IPS-NIHi7 (cell line): ENCODE results near the gene SLC35G3.
"Not testable (repeated sequence)": the region's sequence is repeated elsewhere in the genome, so short reads cannot be mapped to it uniquely, and the experiment has no call there.

Experiments
- DNase-seq: peaks from one replicate; pipeline ENCODE4 v3.0.0; 2012; ENCODE audit warnings: mixed read lengths; ENCODE audit errors: extremely low spot score

The SLC35G3 gene

DNA sequence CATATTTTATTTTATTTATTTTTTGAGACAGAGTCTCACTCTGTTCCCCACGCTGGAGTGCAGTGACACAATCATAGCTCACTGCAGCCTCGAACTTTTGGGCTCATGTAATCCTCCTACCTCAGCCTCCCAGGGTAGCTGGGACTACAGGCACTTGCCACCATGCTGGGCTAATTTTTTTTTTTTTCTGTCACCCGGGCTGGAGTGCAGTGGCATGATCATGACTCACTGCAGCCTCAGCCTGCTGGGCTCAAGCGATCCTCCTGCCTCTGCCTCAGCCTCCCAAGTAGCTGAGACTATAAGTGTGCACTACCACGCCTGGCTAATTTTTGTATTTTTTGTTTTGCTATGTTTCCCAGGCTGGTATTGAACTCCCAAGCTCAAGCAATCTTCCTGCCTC is 29.5 kb downstream of the SLC35G3 start:
- DNase-seq, result no peak

DNA sequence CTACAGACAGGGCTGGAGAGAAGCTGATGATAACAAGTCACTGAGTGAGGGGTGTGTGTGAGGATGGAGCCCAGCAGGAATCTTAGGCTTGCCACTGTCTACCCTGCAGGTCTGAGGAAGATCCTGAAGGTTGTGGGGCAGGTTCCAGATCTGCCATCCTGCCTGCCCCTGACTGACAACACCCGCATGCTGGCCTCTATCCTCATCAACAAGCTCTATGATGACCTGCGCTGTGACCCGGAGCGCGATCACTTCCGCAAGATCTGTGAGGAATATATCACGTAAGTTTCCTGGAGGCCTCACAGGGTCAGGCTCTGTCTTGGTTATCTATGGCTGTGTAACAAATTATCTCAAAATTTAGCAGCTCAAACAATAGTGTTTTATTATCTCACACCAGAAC is 30.3 kb downstream of the SLC35G3 start:
- DNase-seq, result no peak

DNA sequence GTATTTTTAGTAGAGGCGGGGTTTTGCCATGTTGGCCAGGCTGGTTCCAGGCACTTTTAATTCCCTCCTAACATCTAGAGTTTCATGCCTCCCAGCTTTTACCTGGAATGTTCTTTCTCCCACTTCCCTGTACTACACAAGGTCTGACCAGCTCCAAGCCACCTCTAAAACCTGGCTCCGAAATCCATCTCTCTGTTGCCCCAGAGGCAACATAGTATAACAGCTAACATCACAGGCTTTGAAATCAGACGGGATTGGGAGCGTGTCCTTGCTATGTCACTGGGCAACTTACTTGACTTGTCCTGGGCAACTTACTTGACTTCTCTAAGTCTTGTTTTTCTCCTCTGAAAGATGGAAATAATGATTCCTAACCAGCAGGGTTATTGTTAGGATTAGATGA is 31.4 kb downstream of the SLC35G3 start:
- no peak for DNase-seq

DNA sequence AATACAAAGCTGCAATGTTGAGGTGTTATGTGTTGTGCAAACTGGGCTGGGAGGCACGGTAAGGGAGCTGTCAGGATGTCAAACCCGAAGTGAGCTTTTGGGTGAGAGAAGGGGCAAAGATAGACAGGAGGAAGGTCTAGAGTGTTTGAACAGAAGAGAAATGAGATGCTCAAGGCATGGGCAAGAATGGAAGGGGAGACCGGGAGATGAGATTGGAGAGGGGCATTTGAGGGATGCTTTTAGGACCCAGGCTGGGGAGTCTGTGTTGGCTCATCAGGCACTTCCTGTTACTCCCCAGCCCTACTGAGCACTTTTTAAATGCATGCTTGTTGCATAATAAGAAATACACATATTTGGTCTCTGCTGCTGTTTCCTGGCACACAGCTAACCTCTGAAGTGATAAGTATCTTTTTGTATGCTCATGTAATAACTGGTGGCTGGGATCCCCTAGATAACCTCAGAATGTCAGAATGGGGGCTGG is 32.9 kb downstream of the SLC35G3 start:
- DNase-seq, result no peak

DNA sequence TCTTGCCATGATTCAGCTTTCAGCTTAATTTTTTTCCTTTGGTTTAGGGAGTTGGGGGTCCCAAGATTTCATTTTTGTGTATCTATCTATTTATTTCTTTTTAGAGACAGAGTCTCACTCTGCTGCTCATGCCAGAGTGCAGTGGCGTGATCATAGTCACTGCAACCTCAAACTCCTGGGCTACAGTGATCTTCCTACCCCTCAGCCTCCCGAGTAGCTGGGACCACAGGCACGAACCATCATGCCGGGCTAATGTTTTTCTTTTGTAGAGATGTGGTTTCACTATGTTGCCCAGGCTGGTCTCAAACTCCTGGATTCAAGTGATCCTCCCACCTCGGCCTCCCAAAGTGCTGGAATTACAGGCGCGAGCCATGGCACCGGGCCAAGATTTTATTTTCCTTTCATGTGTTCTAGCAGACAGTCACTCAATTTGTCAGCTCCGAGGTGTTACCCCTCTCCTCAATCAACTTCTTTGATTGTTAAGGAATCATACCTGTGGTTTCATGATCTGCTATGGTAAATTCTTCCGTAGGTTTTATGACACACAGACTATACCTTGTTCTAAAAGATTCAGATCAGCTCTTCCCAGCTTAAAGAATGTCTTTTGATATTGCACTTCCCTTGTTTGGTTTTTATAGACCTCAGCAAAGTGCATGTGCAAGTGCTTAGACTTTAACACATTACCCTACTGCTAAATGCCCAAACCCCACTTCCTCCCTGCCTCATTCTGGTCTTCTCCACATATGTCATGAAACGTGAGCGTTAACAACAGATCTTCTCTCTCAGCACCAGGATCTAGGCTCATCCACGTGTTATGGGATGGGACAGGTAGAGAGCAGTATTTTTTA is 33.6 kb downstream of the SLC35G3 start:
- no peak for DNase-seq

DNA sequence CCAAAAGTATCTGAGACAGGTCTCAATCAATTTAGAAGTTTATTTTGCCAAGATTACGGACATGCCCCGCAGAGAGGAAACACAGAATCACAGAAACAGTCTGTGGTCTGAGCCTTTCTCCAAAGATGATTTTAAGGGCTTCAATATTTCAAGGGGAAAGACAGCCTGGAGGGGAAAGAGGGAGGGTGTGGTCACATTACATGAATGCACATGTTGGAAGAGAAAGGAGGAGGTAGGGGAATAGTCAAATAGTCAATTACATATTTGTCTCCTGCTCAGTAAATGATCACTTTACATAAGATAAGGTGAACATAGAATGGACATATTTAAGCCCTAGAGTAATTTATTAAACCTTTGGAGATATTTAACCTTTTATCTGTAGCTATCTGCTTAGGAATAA is 34.3 kb downstream of the SLC35G3 start:
- no peak for DNase-seq

DNA sequence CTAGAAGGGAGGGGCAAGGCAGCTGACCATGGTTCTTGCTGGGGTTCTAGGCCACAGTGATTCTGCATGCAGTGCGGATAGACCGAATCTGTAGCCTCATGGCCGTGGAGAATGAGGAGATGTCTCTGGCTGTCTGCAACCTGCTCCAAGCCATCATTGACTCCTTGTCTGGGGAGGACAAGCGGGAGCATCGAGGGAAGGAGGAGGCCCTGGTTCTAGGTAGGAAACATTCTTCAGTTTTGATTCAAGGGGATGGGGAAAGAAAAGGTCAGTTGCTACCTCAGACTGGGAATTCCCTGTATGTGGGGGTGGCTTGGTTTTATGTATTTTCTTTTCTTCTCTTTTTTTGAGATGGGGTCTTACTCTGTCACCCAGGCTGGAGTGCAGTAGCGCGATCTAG is 38.9 kb downstream of the SLC35G3 start:
- no peak for DNase-seq

DNA sequence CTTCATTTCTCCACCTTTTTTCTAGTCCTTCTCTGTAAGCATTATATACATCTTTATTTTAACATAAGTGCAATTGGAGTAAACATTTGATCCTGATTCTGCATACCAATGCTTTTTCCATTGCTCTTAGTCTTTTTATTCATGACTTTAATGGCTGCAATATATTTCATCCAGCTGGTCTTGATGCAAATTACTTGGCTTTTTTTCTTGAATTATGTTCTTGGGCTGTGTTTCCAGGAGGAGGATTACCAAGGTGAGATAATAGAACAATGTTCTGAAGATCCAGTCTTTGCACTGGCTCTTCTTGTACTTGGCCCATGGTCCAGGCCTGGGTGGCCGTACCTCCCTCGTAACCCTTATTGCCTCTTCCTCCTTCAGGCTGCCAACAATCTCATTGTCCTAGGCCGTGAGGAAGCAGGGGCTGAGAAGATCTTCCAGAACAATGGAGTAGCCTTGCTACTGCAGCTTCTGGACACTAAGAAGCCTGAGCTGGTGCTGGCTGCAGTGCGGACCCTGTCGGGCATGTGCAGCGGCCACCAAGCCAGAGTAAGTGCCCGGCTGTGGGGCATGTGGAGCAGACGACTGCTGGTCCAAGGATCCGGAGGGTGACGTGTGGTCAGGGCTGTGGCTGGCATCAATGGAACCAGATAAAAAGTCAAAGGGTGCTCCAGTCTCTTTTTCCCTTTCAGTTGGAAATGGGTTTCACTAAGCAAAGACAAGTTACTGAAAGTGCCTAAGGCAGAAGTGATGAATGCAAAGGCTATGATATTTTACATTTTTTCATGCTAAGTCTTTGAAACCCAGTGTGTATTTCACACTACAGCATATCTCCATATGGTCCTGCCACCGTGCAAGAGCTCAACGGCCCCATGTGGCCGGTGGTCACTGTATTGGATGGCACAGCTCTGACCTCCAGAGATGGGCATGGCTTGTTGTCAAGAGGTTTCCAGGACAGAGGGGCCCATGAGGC is 39.7 kb downstream of the SLC35G3 start:
- no peak for DNase-seq

DNA sequence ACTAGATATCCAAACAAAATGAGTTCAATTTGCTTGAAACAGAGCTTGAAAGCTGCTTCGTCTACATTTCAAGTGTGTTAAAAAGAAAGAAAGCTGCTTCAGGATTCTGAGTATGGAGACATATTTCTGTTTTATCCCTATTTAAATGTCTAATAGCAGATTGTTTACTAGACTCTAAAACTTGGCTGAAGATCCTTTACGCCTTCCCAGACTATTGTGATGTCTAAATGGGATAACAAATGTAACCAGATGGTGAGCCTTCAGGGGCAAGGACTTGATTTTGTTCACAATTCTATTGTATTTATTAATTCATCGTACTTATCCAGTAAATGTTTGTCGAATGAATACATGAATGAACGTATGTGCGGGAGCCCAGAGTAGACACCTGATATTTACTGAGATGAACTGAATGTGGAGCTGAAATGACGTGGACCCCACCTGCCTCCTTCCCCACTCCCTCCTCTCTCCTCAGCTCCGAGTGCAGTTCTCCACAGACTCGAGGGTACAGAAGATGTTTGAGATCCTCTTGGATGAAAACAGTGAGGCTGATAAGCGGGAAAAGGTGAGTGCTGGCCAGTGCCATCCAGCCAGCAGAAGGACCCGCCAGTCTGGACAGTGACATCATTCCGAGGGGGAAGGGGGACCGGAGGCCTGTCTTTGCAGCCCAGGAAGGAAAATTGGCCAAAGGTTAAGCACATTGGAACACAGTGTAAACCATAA is 41.6 kb downstream of the SLC35G3 start:
- DNase-seq, result no peak

DNA sequence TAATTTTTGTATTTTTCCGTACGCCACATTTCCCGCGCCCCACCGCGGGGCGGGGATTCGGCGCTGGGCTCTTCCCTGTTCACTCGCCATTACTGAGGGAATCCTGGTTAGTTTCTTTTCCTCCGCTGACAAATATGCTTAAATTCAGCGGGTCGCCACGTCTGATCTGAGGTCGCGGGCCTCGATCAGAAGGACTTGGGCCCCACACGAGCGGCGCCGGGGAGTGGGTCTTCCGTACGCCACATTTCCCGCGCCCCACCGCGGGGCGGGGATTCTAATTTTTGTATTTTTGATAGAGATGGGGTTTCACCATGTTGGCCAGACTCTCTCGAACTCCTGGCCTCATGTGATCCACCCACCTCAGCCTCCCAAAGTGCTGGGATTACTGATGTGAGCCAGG is 43.1 kb downstream of the SLC35G3 start:
- not testable (repeated sequence) for DNase-seq

DNA sequence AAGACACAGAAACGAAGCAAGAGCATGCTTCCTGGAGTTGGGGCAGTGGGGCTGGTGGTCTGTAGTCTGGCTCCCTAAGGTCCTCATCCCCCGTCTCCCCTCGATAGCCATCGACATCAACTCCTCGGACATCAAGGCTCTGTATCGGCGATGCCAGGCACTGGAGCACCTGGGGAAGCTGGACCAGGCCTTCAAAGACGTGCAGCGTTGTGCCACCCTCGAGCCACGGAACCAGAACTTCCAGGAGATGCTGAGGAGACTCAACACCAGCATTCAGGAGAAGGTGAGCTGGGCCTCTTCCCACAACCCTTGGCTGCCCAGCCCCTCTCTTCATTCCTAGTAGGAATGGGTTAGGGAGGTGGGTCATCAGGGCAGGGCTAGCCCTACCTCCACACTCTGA is 44.3 kb downstream of the SLC35G3 start:
- DNase-seq, result no peak

DNA sequence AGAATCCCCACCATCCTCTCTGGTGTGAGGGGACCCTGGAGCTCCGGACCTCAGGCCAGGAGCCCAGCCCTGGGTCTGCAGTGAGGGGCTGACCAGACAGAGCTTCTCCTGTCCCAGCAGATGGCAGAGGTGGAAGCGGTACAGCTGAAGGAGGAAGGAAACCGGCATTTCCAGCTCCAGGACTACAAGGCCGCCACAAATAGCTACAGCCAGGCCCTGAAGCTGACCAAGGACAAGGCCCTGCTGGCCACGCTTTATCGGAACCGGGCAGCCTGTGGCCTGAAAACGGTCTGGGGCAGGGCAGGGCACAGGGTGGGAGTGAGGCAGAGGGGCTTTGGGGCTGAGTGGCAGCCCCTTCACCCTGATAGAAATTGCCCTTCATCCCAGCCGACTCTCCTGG is 46.0 kb downstream of the SLC35G3 start:
- no peak for DNase-seq

DNA sequence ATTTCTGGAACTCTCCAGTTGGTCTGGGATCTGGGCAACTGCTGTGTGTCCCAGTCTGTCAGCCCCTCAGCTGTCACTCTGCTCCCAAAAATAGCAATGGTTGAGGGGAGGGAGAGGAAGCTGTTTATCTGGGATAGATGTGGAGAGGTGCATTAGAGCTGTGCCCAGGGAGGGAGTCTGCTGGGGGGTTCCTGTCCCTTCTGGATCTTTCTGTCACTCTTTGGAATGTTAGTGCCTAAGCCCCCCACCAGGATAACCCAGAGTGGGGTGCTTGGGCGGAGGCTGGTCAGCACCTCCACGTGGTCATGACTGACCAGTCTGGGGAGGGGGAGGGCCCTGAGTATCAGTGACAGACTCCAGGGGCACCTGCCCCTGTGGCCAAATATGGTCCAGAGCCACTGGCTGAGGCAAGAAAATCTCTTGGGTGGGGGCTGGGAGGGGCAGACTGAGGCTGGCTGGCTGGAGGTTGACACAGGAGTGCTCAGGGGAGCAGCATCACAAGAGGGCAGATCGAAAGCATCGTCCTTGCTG is 46.8 kb downstream of the SLC35G3 start, which contains the start of gene UNC45B:
TSS of gene UNC45B (plus strand) at position 443 of the 531 bp plus-strand sequence. CDS start 447 bp downstream, outside the sequence.
- DNase-seq, result no peak

DNA sequence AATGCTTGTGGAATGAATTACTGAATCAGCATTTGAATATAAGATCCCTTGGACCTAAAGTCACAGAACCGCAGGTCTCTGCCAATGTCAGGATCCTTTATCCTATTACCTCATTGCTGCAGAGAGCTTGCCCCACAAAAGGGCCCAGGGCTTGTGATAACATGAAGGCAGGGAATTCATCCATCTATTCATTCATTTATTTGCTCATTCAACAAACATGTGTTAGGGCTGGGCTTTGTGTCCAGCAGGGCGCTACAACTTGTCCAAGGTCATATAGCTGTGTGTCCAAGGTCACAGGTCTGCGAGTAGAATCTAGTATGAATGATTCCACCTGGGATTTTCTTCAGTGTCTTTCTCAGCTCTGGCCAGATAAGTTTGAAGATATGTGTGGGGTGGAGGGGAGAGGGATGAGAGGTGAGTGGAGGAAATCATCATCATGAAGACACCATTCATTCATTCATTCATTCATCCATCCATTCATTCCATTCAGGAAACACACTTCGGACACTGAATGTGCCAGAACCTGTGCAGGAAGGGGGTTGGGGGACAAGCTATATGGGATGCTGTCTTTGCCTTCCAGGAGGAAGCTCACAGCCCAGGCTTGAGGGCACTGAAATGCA is 47.9 kb downstream of the SLC35G3 start:
- no peak for DNase-seq

DNA sequence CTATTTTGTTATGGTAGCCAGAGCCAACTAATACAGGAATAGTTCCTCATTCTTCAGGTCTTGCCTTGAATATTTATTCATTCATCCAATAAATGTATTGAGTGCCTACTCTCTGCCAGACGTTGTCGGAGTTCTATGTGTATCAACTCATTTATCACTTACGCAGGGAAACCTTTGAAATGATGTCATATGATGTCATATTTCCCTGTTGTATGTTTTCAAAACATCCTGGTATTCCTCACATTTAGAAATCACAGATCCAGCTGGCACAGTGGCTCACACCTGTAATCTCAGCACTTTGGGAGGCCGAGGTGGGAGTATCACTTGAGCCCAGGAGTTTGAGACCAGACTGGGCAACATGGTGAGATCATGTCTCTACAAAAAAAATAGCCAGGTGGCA is 49.4 kb downstream of the SLC35G3 start:
- DNase-seq, result no peak
